Measurements from ENCODE around the gene LMAN1L. TPM values are rescaled to one million over a fixed set of nuclear protein-coding genes. Genes with fewer than 3 reads are reported as not detected.

The LMAN1L gene
- total RNA-seq, 6 experiments from 2014 or later = not detected

DNA sequence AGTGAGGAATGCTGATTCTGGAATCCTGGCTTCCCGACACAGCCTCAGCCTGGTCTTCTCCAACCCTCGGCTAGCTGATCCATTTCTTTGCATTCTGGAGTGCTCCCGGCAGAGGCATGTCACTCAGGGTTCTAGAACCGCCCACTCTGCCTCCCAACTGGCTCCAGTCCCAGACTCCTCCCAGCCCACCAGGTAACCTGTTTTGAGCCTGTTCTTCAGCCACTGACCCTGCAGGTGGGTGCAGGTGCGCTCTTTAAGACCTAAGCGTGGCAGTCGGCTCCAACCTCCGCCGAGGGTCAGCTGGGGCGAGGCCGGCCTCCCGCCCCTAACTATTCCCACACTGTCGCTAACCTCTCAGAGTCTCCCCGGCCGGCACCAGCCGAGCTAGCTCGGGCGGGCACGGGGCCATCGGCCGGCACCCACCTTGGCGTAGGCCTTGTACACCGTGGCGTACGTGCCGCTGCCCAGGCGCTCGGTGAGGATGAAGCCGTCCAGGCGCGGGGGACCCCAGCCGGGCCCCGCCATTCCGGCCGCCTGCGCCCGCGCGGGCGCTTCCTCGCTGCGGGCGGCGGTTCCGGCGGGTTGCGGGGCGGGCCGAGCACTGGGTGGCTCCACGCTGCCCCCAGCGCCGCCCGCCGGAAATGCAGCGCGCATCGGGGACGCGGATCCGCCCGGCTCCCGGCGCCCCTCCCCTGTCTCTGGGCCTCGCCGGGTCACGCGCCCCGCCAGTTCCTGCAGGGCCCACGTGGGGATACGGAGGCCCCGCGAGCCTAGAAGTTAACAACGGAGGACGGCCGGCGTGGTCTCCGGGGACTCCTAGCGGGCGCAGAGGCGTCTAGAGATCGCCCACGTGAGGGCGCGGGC lies 30.2 kb downstream of the LMAN1L start, which contains the start of gene ULK3:
Gene ULK3 (minus strand): TSS at position 576 of the 864 bp plus-strand sequence. CDS start 51 bp downstream, at position 525.
- TF ChIP-seq CTCF (IDR thresholded peaks at IDR 0.05) (peak; percentile 64 to 92 (median 80)), POLR2A (IDR thresholded peaks at IDR 0.05) (peak; percentile 76)
- WGBS (ENCODE audit: insufficient coverage, low coverage, low lambda C conversion rate, missing lambda C conversion rate) = 1% methylated on average over 18 of the region's 84 CpGs
- Histone ChIP-seq H3K9me3 (no peaks in the 10 kb centered on the region), H3K27me3 (no peaks in the 10 kb centered on the region), H3K4me1 (peaks cover 0 to 21% (median 6%) of the 10 kb centered on the region in 4 donors), H3K27ac (peak within 1 kb of the TSS; percentile 65 to 82 (median 70)), H3K36me3 (peaks cover 0 to 14% (median 0%) of the 10 kb centered on the region in 4 donors), H3K4me3 (peak within 1 kb of the TSS; percentile 90 to 100 (median 95))
- peak; percentile 90 to 97 (median 92) for ATAC-seq
- peak; percentile 90 to 93 (median 92) for DNase-seq
- intact Hi-C loops (cut with DNase I) = no loop called here

GRCh38 chr15:74843445-74843828 lies 30.8 kb downstream of the LMAN1L start:
- H3K4me3 ChIP-seq = peak overlapping the region; percentile 90 to 100 (median 95)
- H3K9me3 ChIP-seq = no peaks in the 10 kb centered on the region
- intact Hi-C loops (cut with DNase I) = no loop called here
- TF ChIP-seq CTCF (IDR thresholded peaks at IDR 0.05) (no peak), POLR2A (IDR thresholded peaks at IDR 0.05) (no peak)
- ATAC-seq (no peak), DNase-seq (no peak)
- H3K4me1 ChIP-seq = peaks cover 0 to 23% (median 7%) of the 10 kb centered on the region in 4 donors
- H3K27ac ChIP-seq = peak overlapping the region; percentile 45 to 68 (median 65)
- WGBS (ENCODE audit: insufficient coverage, low coverage, low lambda C conversion rate, missing lambda C conversion rate) = 21% methylated on average over 16 of the region's 18 CpGs
- peaks cover 0 to 17% (median 1%) of the 10 kb centered on the region in 4 donors for H3K36me3 ChIP-seq
- no peaks in the 10 kb centered on the region for H3K27me3 ChIP-seq

DNA sequence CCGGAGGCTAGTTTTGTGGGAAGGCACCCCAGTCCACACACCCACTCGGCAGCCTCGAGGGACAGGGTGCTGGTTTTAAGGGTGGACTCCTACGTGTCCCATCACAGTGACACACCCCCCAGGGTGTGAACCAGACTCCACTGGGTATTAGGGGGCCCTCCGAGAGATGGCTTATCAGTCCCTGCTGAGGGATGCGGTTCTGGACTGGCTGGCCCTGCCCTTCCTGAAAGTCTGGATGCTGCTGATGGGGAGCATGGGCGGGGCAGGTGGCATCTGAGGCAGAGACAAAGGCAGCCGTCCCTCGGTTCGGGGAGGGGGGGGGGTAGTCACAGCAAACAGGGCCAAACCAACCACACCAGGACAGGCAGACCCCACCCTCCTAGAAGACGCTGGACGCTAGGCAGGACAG lies 31.3 kb downstream of the LMAN1L start:
- TF ChIP-seq CTCF (IDR thresholded peaks at IDR 0.05) (no peak), POLR2A (IDR thresholded peaks at IDR 0.05) (no peak)

GRCh38 chr15:74844319-74845207 lies 31.9 kb downstream of the LMAN1L start:
- Histone ChIP-seq H3K36me3 (peaks cover 0 to 24% (median 4%) of the 10 kb centered on the region in 4 donors), H3K4me3 (no peak overlapping the region), H3K4me1 (peaks cover 0 to 23% (median 7%) of the 10 kb centered on the region in 4 donors), H3K9me3 (no peaks in the 10 kb centered on the region), H3K27ac (no peak overlapping the region), H3K27me3 (no peaks in the 10 kb centered on the region)
- DNase-seq (no peak), ATAC-seq (no peak)
- TF ChIP-seq CTCF (IDR thresholded peaks at IDR 0.05) (no peak), POLR2A (IDR thresholded peaks at IDR 0.05) (no peak)
- WGBS (ENCODE audit: insufficient coverage, low coverage, low lambda C conversion rate, missing lambda C conversion rate) = 65% methylated on average over 5 of the region's 12 CpGs
- intact Hi-C loops (cut with DNase I) = no loop called here

More for the DNA sequence above, 31.3 kb downstream of the LMAN1L start:
- Histone ChIP-seq H3K4me1 (peaks cover 0 to 23% (median 7%) of the 10 kb centered on the region in 4 donors), H3K27me3 (no peaks in the 10 kb centered on the region), H3K9me3 (no peaks in the 10 kb centered on the region), H3K4me3 (no peak overlapping the region), H3K36me3 (peaks cover 0 to 21% (median 4%) of the 10 kb centered on the region in 4 donors), H3K27ac (no peak overlapping the region)
- no peak for ATAC-seq
- intact Hi-C loops (cut with DNase I) = no loop called here
- 73% methylated on average over 2 of the region's 12 CpGs for WGBS (ENCODE audit: insufficient coverage, low coverage, low lambda C conversion rate, missing lambda C conversion rate)
- no peak for DNase-seq
